K562 (cell line): ENCODE data around the gene CABLES1. TPM values are rescaled to one million over a fixed set of nuclear protein-coding genes. Genes with fewer than 3 reads are reported as not detected.

Experiments
- BRD4 ChIP-seq: fragments of 200-600 bp; sonication (generic); IDR thresholded peaks from 2 replicates; pipeline ENCODE4 v1.6.1; 2017; ENCODE audit warnings: inconsistent platforms
- CAMTA2 ChIP-seq: fragments of 250-450 bp; sonication (Bioruptor Pico); conservative IDR thresholded peaks from 2 replicates; pipeline ENCODE4 v1.5.1; 2022
- CBFA2T3 ChIP-seq: fragments of 450-650 bp; IDR thresholded peaks from 2 replicates; pipeline ENCODE4 v1.6.1; 2017
- EWSR1 ChIP-seq: fragments of 450-650 bp; IDR thresholded peaks from 2 replicates; pipeline ENCODE4 v1.6.1; 2018; ENCODE audit warnings: borderline replicate concordance, mild to moderate bottlenecking, low read depth, moderate library complexity; ENCODE audit not compliant: partially characterized antibody
- FOXA3 ChIP-seq, 2 experiments: fragments of 450-650 bp in 1 of 2; sonication (generic) in 1 of 2; formaldehyde crosslinking; IDR thresholded peaks in 1 of 2; conservative IDR thresholded peaks in 1 of 2; 2 replicates each; pipeline versions ENCODE4 v1.4.0 to v1.8.0; 2020 to 2022; ENCODE audit warnings: mild to moderate bottlenecking in 2 of 2, missing genetic modification reagents in 1 of 2
- HDGF ChIP-seq: fragments of 450-650 bp; IDR thresholded peaks from 2 replicates; pipeline ENCODE4 v1.6.1; 2016
- IRF2 ChIP-seq: sonication (generic); formaldehyde crosslinking; IDR thresholded peaks from 2 replicates; pipeline ENCODE4 v1.8.1; 2022; ENCODE audit warnings: mild to moderate bottlenecking, missing genetic modification reagents
- KDM4B ChIP-seq, 2 experiments: fragments of 450-650 bp in 1 of 2; sonication (generic) in 1 of 2; IDR thresholded peaks; 2 replicates each; pipeline ENCODE4 v1.6.1; 2016 to 2017; ENCODE audit warnings: borderline replicate concordance in 2 of 2, antibody characterized with exemption in 1 of 2, low read depth in 1 of 2, mild to moderate bottlenecking in 1 of 2
- KLF10 ChIP-seq: fragments of 250-450 bp; sonication (Bioruptor Pico); IDR thresholded peaks from 2 replicates; pipeline ENCODE4 v1.6.1; 2021; ENCODE audit warnings: matching md5 sums
- MAZ ChIP-seq, 2 experiments: fragments of 450-650 bp in 1 of 2; sonication (generic) in 1 of 2; formaldehyde crosslinking; IDR thresholded peaks in 1 of 2; conservative IDR thresholded peaks in 1 of 2; 2 replicates each; pipeline versions ENCODE4 v1.4.0 to v1.5.0; 2020; ENCODE audit warnings: mild to moderate bottlenecking in 1 of 2, missing genetic modification reagents in 1 of 2
- MEIS2 ChIP-seq: fragments of 450-650 bp; IDR thresholded peaks from 2 replicates; pipeline ENCODE4 v1.6.1; 2014; ENCODE audit warnings: mild to moderate bottlenecking; ENCODE audit not compliant: partially characterized antibody
- MTA1 ChIP-seq: fragments of 450-650 bp; IDR thresholded peaks from 2 replicates; pipeline ENCODE4 v1.6.1; 2017; ENCODE audit warnings: borderline replicate concordance
- MYNN ChIP-seq, 2 experiments: sonication (generic); formaldehyde crosslinking in 1 of 2; IDR thresholded peaks; 2 replicates each; pipeline versions ENCODE4 v1.5.0 to v1.6.1; 2016 to 2020; ENCODE audit warnings: antibody characterized with exemption in 1 of 2, missing genetic modification reagents in 1 of 2
- NCOR1 ChIP-seq: fragments of 450-650 bp; IDR thresholded peaks from 2 replicates; pipeline ENCODE4 v1.6.1; 2016; ENCODE audit warnings: mild to moderate bottlenecking, moderate library complexity
- NFRKB ChIP-seq: fragments of 450-650 bp; IDR thresholded peaks from 2 replicates; pipeline ENCODE4 v1.6.1; 2016; ENCODE audit warnings: low read depth
- POLR2AphosphoS2 ChIP-seq: IDR thresholded peaks from 2 replicates; pipeline ENCODE4 v1.6.1; 2012; ENCODE audit warnings: low read length, improper control_type of control experiment
- PRMT5 ChIP-seq: sonication (generic); formaldehyde crosslinking; IDR thresholded peaks from 2 replicates; pipeline ENCODE4 v1.5.0; 2020; ENCODE audit warnings: missing genetic modification reagents
- SMARCE1 ChIP-seq: fragments of 450-650 bp; IDR thresholded peaks from 2 replicates; pipeline ENCODE4 v1.7.1; 2016; ENCODE audit warnings: mild to moderate bottlenecking
- TAF15 ChIP-seq: fragments of 200-400 bp; formaldehyde crosslinking; IDR thresholded peaks from 2 replicates; pipeline ENCODE4 v1.6.1; 2017; ENCODE audit warnings: mild to moderate bottlenecking, low read depth, low read length, moderate library complexity
- TAL1 ChIP-seq: fragments of 450-650 bp; IDR thresholded peaks from 2 replicates; pipeline ENCODE4 v1.6.1; 2016; ENCODE audit warnings: mild to moderate bottlenecking
- THRB ChIP-seq: fragments of 450-650 bp; formaldehyde crosslinking; conservative IDR thresholded peaks from 2 replicates; pipeline ENCODE4 v1.4.0; 2022; ENCODE audit warnings: mild to moderate bottlenecking, missing genetic modification characterization
- U2AF1 ChIP-seq: fragments of 200-400 bp; formaldehyde crosslinking; optimal IDR thresholded peaks from 2 replicates; pipeline ENCODE3; 2017; ENCODE audit warnings: mild to moderate bottlenecking, low read depth, low read length, moderate library complexity
- ZBED1 ChIP-seq: IDR thresholded peaks from 2 replicates; pipeline ENCODE4 v1.6.1; 2014
- ZNF121 ChIP-seq: sonication (generic); formaldehyde crosslinking; conservative IDR thresholded peaks from 2 replicates; pipeline ENCODE4 v1.8.0; 2022; ENCODE audit warnings: missing genetic modification reagents
- ZNF507 ChIP-seq: conservative IDR thresholded peaks from 2 replicates; pipeline ENCODE4 v1.6.1; 2017; ENCODE audit warnings: missing genetic modification characterization, missing compliant biosample characterization
- ZNF696 ChIP-seq: fragments of 250-450 bp; sonication (Bioruptor Pico); conservative IDR thresholded peaks from 2 replicates; pipeline ENCODE4 v1.4.0; 2020; ENCODE audit warnings: mild to moderate bottlenecking, moderate library complexity
- polyA plus RNA-seq, 8 experiments: library from polyadenylated mRNA; depleted of rRNA in 4 of 8; stranded (reverse) in 5 of 8; unstranded in 3 of 8; fragments of >200 nt; fragmentation: Nextera tagmentation in 2 of 8; fragmentation: Illumina TruSeq in 1 of 8; extraction: Ambion mirVana in 2 of 8; extraction: Trizol in 1 of 8; gene quantifications; 2 replicates each; pipeline versions ENCODE4 v1.2.1 to v1.2.3, GENCODE V29; 2011 to 2014; ENCODE audit warnings: inconsistent platforms in 1 of 8, missing spikeins in 1 of 8
- total RNA-seq, 7 experiments: library from RNA; depleted of rRNA in 6 of 7; stranded (reverse); fragments of >200 nt in 6 of 7; fragmentation: Illumina TruSeq in 2 of 7; extraction: Trizol in 2 of 7; gene quantifications; 2 replicates each; pipeline versions ENCODE4 v1.2.1 to v1.2.3, GENCODE V29; 2011 to 2021; ENCODE audit warnings: low replicate concordance in 1 of 7
- TF ChIP-seq, protein P1 (sequence below): fragments of 450-650 bp; IDR thresholded peaks from 2 replicates; pipeline ENCODE4 v1.6.1; 2014; ENCODE audit warnings: low read depth, mild to moderate bottlenecking, moderate library complexity, borderline replicate concordance
- TF ChIP-seq, protein P2 (sequence below): sonication (generic); formaldehyde crosslinking; IDR thresholded peaks from 2 replicates; pipeline ENCODE4 v1.8.0; 2022; ENCODE audit warnings: mild to moderate bottlenecking, low read depth, missing genetic modification reagents

The CABLES1 gene
- total and polyA plus RNA-seq, 9 of the 15 experiments (the other 6 are each of a cell fraction or from before 2014, with no cell fraction given), result 0.04 to 0.10 (median 0.06) TPM; not detected in 3

DNA sequence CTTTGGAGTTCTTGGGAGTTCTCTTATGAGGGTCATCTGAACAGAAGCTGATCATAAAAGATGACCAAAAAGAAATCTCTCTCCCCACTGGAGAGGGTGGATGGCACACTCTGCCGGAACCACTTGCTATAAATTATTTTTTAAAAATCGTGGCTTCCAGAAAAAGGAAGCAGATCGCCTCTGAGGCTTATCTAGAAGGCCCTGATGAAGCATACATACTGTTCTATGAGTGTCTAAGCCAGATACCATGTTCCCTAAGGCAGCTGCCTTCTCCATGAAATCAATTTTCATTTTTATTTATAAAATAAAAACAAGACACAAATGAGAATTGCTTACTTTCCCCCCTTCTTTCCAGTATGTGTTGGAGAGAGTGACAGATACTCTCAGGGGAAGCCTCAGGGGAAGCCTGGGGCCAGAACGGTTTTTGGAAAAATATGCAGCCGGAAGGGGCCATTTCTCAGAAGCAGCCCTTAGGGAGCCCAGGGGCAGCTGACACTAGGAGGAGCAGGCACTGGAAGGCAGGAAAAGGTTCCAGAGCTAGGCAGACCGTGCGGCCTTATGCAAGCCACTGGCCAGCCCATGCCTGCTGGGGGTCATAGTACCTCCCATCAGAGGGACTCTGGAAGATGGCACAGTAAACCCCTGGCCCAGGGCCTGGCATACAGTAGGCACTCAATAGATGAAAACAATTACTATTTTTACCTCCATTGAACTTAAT, 130.6 kb downstream of the CABLES1 start (continued):
- no peak for TF ChIP-seq NFRKB
- no peak for TF ChIP-seq CAMTA2
- no peak for TF ChIP-seq THRB (CRISPR knock-in tag)
- TF ChIP-seq, protein P1, sequence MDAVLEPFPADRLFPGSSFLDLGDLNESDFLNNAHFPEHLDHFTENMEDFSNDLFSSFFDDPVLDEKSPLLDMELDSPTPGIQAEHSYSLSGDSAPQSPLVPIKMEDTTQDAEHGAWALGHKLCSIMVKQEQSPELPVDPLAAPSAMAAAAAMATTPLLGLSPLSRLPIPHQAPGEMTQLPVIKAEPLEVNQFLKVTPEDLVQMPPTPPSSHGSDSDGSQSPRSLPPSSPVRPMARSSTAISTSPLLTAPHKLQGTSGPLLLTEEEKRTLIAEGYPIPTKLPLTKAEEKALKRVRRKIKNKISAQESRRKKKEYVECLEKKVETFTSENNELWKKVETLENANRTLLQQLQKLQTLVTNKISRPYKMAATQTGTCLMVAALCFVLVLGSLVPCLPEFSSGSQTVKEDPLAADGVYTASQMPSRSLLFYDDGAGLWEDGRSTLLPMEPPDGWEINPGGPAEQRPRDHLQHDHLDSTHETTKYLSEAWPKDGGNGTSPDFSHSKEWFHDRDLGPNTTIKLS, result no peak
- TF ChIP-seq ZNF507 (tag), result no peak
- TF ChIP-seq HDGF, result no peak
- TF ChIP-seq MEIS2, result peak; percentile 31
- TF ChIP-seq MAZ (CRISPR knock-in tag; conservative IDR thresholded peaks at IDR 0.05 in 1 of 2, IDR thresholded peaks at IDR 0.05 in 1 of 2), result no peak
- TF ChIP-seq KDM4B (IDR thresholded peaks at IDR 0.05; ENCODE audit: borderline replicate concordance in 2 of 2, low read depth in 1 of 2), result no peak
- no peak for TF ChIP-seq U2AF1
- TF ChIP-seq EWSR1, result no peak
- peak; percentile 71 for TF ChIP-seq CBFA2T3
- peak; percentile 71 for TF ChIP-seq TAL1
- peak; percentile 56 for TF ChIP-seq NCOR1
- no peak for TF ChIP-seq ZNF121 (CRISPR knock-in tag)
- TF ChIP-seq PRMT5 (CRISPR knock-in tag), result no peak
- TF ChIP-seq MTA1, result no peak
- TF ChIP-seq ZNF696 (CRISPR knock-in tag), result no peak
- TF ChIP-seq, protein P2, sequence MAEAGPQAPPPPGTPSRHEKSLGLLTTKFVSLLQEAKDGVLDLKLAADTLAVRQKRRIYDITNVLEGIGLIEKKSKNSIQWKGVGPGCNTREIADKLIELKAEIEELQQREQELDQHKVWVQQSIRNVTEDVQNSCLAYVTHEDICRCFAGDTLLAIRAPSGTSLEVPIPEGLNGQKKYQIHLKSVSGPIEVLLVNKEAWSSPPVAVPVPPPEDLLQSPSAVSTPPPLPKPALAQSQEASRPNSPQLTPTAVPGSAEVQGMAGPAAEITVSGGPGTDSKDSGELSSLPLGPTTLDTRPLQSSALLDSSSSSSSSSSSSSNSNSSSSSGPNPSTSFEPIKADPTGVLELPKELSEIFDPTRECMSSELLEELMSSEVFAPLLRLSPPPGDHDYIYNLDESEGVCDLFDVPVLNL, result no peak
- TF ChIP-seq SMARCE1, result no peak
- no peak for TF ChIP-seq IRF2 (CRISPR knock-in tag)
- no peak for TF ChIP-seq BRD4
- no peak for TF ChIP-seq MYNN (IDR thresholded peaks at IDR 0.05)
- TF ChIP-seq MYNN (CRISPR knock-in tag; IDR thresholded peaks at IDR 0.05), result no peak
- TF ChIP-seq TAF15, result no peak
- TF ChIP-seq ZBED1, result no peak
- TF ChIP-seq POLR2AphosphoS2, result no peak
- no peak for TF ChIP-seq KLF10 (CRISPR knock-in tag)
- TF ChIP-seq FOXA3 (CRISPR knock-in tag; conservative IDR thresholded peaks at IDR 0.05 in 1 of 2, IDR thresholded peaks at IDR 0.05 in 1 of 2), result no peak
